Right ventricle myocardium superior (tissue), 1 donor: Measurements from ENCODE around the gene HOXA9. TPM values are rescaled to one million over a fixed set of nuclear protein-coding genes. Genes with fewer than 3 reads are reported as not detected.

Experiments
- ATAC-seq: fragments of 200-7000 bp; cut with Tn5 transposase; one replicate; pipeline ENCODE4 v1.9.1; 2020; ENCODE audit warnings: mild to moderate bottlenecking; ENCODE audit not compliant: poor library complexity
- DNase-seq: peaks from one replicate; pipeline ENCODE4 v3.0.0-alpha.2; 2020
- intact Hi-C: fragments of 100-400 bp; cut with DNase I; formaldehyde crosslinking; loops from one replicate; pipeline ENCODE4 v1.11.2; 2022
- total RNA-seq: library from RNA; stranded (reverse); fragmentation: NEBNext Ultra II Directional; extraction: Animal tissue kit (Norgen Biotek cat#: 25700); gene quantifications from one replicate; pipeline ENCODE4 v1.2.1, GENCODE V29; 2021
- donor health status: DM: no; HTN: yes; CAD: no; lungs with severe emphysema.

Gene HOXA9
- total RNA-seq, 1 donor from 2014 or later = not detected

GRCh38 chr7:27181795-27182275 lies 16.5 kb upstream of the HOXA9 start:
- ATAC-seq = no peak
- no peak for DNase-seq
- intact Hi-C loops = no loop called here

DNA sequence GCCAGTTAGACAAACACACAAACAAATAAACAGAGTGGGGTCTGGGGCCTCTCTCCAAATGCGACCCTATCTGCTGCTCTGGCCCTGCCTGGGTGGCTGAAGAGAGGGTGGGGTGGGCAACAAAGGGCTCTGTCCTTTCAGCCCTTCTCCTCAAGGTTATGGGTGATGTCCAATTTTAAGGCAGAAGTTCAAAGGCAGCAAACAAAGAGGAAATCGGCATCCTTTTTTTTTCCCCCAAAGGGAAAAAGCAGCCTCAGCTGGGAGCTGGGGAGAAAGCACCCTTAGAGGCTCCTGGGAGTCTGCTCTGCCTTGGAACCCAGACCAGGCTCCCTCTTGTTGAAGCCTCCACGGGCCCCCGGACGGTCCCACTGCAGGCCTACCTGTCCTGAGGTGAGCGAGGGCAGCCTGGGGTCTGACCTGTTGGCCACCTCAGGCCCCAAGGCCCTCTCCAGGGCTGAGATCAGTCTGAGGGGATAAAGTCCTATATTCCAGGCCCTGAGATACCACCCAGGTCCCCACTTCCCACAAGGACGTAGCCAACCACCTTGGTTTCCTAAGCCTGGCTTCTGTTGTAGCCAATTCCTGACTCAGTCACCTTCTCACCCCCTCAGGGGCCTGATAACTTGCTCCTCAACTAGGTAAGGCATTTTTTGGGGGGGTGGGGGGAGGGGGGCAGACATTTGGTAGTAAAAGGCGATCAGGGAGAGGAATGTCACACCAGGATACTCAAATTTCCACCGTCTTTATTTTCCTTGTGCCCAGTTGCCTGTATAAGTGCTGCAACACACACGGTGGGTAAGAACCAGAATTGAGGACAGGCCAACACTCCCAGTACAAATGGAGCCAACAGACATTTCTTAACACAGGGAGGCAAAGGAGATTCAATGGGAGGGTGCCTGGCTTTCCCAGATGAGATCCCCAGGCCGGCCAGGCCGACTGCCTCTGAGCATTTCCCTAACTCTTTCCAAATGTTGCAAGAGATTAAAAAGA lies 15.4 kb upstream of the HOXA9 start:
- intact Hi-C loops = no loop called here
- ATAC-seq (no peak), DNase-seq (no peak)

DNA sequence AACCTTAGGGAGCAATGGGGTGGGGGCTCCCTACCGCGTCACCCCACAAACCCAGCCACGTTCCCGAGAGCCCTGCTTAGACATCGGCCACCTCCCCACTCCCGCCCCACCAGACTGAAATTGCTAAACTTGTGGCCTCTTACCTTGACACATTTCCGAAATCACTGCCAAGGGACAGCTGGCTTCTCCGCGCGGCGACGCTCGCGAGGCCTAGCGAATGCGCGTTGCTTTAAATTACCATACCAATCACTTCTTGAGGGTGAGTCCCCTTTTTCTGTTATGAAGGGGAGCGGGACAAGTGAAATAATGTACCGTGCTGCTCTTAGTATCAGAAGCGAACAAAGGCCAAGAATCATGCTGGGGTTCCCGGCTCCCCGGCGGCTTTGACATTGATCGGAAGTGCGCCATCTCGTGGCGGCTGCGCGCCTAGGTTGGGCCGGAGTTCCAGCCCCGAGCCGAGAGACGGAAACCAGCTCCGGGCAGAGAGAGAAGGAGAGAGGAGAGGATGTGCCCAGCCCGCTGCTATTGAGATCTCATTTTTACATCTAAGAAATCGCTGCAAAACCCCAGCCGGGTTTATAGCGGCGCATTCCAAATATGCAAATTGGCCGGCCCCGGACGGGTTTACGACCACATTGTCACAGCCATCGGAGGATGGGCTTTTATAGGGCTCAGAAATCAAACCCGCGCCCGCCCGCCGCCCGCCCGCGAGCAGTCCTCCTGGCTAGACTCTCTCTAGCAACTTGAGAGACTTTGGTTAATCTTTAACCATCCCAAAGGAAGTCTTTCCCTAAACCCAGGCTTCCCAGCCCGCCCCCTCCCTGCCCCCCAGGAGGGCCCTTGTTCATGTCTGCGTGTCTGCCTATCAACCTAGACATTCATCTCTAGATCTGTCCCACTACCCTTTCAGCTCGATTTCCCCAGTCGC lies 14.4 kb upstream of the HOXA9 start:
- DNase-seq (peak; percentile 78), ATAC-seq (peak; percentile 74)
- intact Hi-C loops = no loop called here

- intact Hi-C loops = no loop called here
- ATAC-seq = no peak
- DNase-seq = no peak
Observed at GRCh38 chr7:27179030-27179429, 13.7 kb upstream of the HOXA9 start.

- intact Hi-C loops = no loop called here
- ATAC-seq (no peak), DNase-seq (no peak)
Observed at GRCh38 chr7:27178366-27178765, 13.0 kb upstream of the HOXA9 start.

DNA sequence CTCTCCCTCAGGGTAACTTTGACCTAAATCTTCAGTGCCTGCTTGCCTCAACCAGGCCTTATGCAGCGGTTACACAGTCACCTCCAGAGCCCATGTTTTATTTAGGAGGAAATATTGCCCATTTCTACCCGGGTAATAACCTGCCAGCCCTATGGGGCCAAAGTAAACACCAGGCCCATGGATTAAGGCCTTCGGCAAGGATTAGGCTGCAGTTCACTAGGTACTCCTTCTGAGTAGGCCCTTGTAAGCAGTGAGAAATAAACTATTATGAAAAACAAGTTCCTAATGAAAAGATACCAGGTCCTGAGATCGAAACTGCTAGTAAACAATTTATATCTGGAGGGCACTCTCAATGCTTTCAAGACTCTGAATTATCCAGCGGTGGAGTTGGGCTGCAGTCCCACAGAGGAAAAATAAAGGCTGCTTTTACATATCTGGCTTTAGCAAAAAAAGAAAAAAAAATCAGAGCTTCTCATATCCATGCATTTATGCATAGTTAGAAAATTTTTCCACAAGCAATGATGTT lies 12.5 kb upstream of the HOXA9 start:
- ATAC-seq (no peak), DNase-seq (no peak)
- intact Hi-C loops = no loop called here

- intact Hi-C loops = no loop called here
- DNase-seq (no peak), ATAC-seq (no peak)
Observed at GRCh38 chr7:27176962-27177794, 11.8 kb upstream of the HOXA9 start.

DNA sequence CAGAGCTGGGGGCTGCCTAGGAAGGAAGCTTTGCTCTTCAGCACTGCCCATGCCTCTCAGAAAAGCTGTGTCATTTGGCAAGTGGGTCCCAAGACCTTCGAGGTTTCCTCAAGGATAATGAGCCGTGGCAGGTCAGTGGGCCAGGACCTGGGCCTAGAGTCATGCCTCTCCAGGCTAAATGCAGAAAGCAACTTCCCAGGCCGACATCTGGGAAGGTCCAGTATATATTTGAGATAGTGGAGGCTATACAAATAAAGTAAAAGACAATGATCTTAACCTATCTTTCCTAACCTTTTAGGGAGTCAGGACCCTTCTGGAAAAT lies 11.1 kb upstream of the HOXA9 start:
- DNase-seq (no peak), ATAC-seq (no peak)
- intact Hi-C loops = no loop called here

- DNase-seq (no peak), ATAC-seq (no peak)
- intact Hi-C loops = no loop called here
Observed at GRCh38 chr7:27175626-27176523, 10.5 kb upstream of the HOXA9 start.

GRCh38 chr7:27174874-27175625 lies 9.7 kb upstream of the HOXA9 start:
- intact Hi-C loops = no loop called here
- DNase-seq = no peak

DNA sequence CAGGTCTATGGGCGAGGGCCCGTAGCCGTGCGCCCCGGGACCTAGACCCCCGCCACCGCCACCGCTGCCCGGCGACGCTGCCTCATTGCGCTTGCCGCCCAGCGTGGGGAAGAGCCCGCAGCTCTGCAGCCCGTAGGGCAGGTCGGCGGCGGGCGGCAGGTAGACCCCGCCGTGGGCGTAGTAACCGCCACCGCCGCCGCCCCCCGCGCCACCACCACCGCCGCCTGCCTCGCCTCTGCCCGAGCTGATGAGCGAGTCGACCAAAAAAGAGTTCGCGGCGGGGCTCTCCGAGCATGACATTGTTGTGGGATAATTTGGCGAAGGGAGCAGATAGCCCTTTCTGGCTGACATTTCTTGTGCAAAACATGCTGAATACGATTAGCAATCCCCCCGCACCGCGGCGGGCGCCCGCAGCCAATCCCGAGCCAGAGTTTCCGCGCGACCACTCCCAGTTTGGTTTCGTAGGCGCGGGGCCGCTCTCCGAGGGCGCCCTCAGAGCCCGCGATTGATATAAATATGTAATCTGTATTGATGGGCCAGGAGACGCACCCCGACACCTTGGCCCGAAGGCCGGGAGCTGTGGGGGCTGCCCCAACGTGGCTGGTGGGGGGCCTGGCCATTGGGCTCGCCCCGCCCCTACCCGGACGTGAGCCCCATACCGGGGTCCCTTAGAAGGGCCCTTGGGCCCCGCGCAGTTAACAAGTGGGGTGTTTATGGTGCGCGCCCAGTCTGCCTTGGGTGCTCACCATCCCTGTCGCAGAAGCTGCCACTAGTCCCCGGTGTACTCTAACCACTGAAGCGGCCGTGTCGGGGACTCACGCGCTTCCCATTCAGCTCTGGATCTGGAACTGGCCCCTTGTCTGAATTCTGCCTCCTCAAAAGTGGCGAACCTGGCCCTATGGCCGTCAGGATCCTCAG lies 8.9 kb upstream of the HOXA9 start, which contains the start of gene HOXA10:
Gene HOXA10, minus strand, starts transcription at position 365 of the 918 bp plus-strand sequence. Its CDS starts 14 bp downstream, at position 351.
- ATAC-seq (no peak), DNase-seq (no peak)
- intact Hi-C loops = no loop called here

More at GRCh38 chr7:27174874-27175625, 9.7 kb upstream of the HOXA9 start:
- ATAC-seq = no peak

GRCh38 chr7:27173511-27173955 lies 8.2 kb upstream of the HOXA9 start:
- intact Hi-C loops = no loop called here
- ATAC-seq (peak; percentile 63), DNase-seq (no peak)

DNA sequence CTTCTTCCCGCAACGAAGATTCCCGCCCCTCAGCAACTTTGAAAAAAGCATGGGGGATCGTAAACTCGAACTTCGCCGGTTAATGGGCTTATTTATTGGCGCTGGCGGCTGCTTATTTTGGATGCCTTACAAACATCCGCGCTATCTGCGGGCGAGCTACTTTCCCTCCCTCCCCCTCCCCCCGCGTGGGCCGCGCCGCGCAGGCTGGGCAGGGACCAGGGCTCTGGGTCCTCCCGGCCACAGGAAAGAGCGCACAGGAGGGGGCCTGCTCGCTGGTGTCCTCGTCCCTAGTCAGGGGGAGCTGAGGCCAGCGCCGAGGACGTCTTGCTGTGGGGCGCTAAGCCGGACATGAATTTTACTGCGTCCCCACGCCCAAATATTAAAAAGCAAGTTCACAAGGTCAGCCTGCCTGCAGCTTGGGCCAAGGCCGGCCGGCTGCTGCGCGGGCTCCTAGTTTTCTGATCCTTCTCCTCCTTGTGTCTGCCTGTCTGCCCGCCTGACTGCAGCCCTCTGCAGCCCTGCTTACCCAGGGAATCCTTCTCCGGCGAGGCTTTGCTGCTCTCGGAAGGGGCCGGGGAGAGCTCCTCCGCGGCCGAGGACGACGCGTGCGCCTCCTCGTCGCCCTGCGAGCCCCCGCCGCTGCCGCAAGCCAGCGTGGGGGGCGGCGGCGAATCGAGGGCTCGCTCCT lies 7.6 kb upstream of the HOXA9 start:
- peak; percentile 39 for ATAC-seq
- intact Hi-C loops = no loop called here
- DNase-seq = no peak

- no peak for DNase-seq
- intact Hi-C loops = no loop called here
- no peak for ATAC-seq
Observed at GRCh38 chr7:27172315-27172774, 7.0 kb upstream of the HOXA9 start.
